Upper lobe of right lung (tissue), 1 donor: Measurements from ENCODE around the gene C1QTNF1. TPM values are rescaled to one million over a fixed set of nuclear protein-coding genes. Genes with fewer than 3 reads are reported as not detected.

Source experiments
- ATAC-seq: fragments of 200-7000 bp; cut with Tn5 transposase; one replicate; pipeline ENCODE4 v1.9.1; 2020; ENCODE audit warnings: mild to moderate bottlenecking, moderate library complexity
- DNase-seq: peaks from one replicate; pipeline ENCODE4 v3.0.0-alpha.2; 2020
- H3K27ac ChIP-seq: fragments of 200-600 bp; one replicate; pipeline ENCODE4 v1.8.0; 2022
- H3K27me3 ChIP-seq: fragments of 200-600 bp; one replicate; pipeline ENCODE4 v1.8.0; 2022; ENCODE audit warnings: mild to moderate bottlenecking
- H3K36me3 ChIP-seq: fragments of 200-600 bp; one replicate; pipeline ENCODE4 v1.8.0; 2022
- H3K4me1 ChIP-seq: fragments of 200-600 bp; one replicate; pipeline ENCODE4 v1.8.0; 2022
- H3K4me3 ChIP-seq: fragments of 200-600 bp; one replicate; pipeline ENCODE4 v1.8.0; 2022; ENCODE audit warnings: mild to moderate bottlenecking
- H3K9me3 ChIP-seq: fragments of 200-600 bp; one replicate; pipeline ENCODE4 v1.8.0; 2022
- CTCF ChIP-seq: fragments of 200-600 bp; IDR thresholded peaks from one replicate; pipeline ENCODE4 v1.8.0; 2022; ENCODE audit warnings: antibody characterized with exemption
- intact Hi-C: fragments of 100-400 bp; cut with DNase I; formaldehyde crosslinking; loops from one replicate; pipeline ENCODE4 v1.11.0; 2022
- total RNA-seq: library from RNA; stranded (reverse); fragmentation: NEBNext Ultra II Directional; extraction: Animal tissue kit (Norgen Biotek cat#: 25700); gene quantifications from one replicate; pipeline ENCODE4 v1.2.1, GENCODE V29; 2021
- donor health status: DM: no; HTN: yes; CAD: no; lungs with severe emphysema.

Gene C1QTNF1
- total RNA-seq, 1 donor from 2014 or later = 28.3 TPM

- Histone ChIP-seq H3K9me3 (no peaks in the 10 kb centered on the region), H3K27ac (no peak overlapping the region), H3K27me3 (no peaks in the 10 kb centered on the region), H3K4me1 (no peaks in the 10 kb centered on the region), H3K4me3 (no peak overlapping the region), H3K36me3 (no peaks in the 10 kb centered on the region)
- no peak for ATAC-seq
- DNase-seq = no peak
- intact Hi-C loops = no loop called here
- no peak for TF ChIP-seq CTCF
Observed at GRCh38 chr17:79064026-79064425, 40.1 kb downstream of the C1QTNF1 start.

GRCh38 chr17:79065105-79065670 is 41.2 kb downstream of the C1QTNF1 start:
- TF ChIP-seq CTCF = peak; percentile 73
- ATAC-seq (peak; percentile 85), DNase-seq (peak; percentile 51)
- H3K9me3 ChIP-seq = no peaks in the 10 kb centered on the region
- no peak overlapping the region for H3K4me3 ChIP-seq
- intact Hi-C loops = no loop called here
- no peaks in the 10 kb centered on the region for H3K36me3 ChIP-seq
- H3K27me3 ChIP-seq = no peaks in the 10 kb centered on the region
- H3K4me1 ChIP-seq = no peaks in the 10 kb centered on the region
- H3K27ac ChIP-seq = no peak overlapping the region

GRCh38 chr17:79066963-79067362 is 43.0 kb downstream of the C1QTNF1 start:
- TF ChIP-seq CTCF = no peak
- no peak overlapping the region for H3K27ac ChIP-seq
- H3K4me3 ChIP-seq = no peak overlapping the region
- H3K27me3 ChIP-seq = no peaks in the 10 kb centered on the region
- ATAC-seq (no peak), DNase-seq (peak; percentile 20)
- intact Hi-C loops = no loop called here
- no peaks in the 10 kb centered on the region for H3K4me1 ChIP-seq
- H3K9me3 ChIP-seq = no peaks in the 10 kb centered on the region
- H3K36me3 ChIP-seq = no peaks in the 10 kb centered on the region

GRCh38 chr17:79070266-79070880 is 46.4 kb downstream of the C1QTNF1 start:
- no peaks in the 10 kb centered on the region for H3K36me3 ChIP-seq
- H3K27ac ChIP-seq = no peak overlapping the region
- intact Hi-C loops = no loop called here
- DNase-seq = peak; percentile 30
- no peak for TF ChIP-seq CTCF
- ATAC-seq = no peak
- H3K4me1 ChIP-seq = peaks cover under 1% of the 10 kb centered on the region
- no peak overlapping the region for H3K4me3 ChIP-seq
- no peaks in the 10 kb centered on the region for H3K27me3 ChIP-seq
- H3K9me3 ChIP-seq = no peaks in the 10 kb centered on the region

GRCh38 chr17:79071161-79071740 is 47.3 kb downstream of the C1QTNF1 start:
- TF ChIP-seq CTCF = no peak
- DNase-seq (peak; percentile 7), ATAC-seq (no peak)
- no peaks in the 10 kb centered on the region for H3K36me3 ChIP-seq
- intact Hi-C loops = no loop called here
- H3K4me3 ChIP-seq = no peak overlapping the region
- H3K9me3 ChIP-seq = no peaks in the 10 kb centered on the region
- H3K27me3 ChIP-seq = no peaks in the 10 kb centered on the region
- no peak overlapping the region for H3K27ac ChIP-seq
- H3K4me1 ChIP-seq = peaks cover 7% of the 10 kb centered on the region
